Subcutaneous adipose tissue (tissue), 4 donors: ENCODE results near the gene NR3C2. TPM values are rescaled to one million over a fixed set of nuclear protein-coding genes. Genes with fewer than 3 reads are reported as not detected.

ENCODE experiments used
- total RNA-seq, 4 donors: library from RNA; depleted of rRNA; stranded (reverse); fragments of >200 nt; gene quantifications; one replicate each; pipeline ENCODE4 v1.1.0, GENCODE V29; 2016
- TF ChIP-seq, protein P1 (sequence below): fragments of 450-650 bp; IDR thresholded peaks from one replicate; pipeline ENCODE4 v1.5.1; 2016; ENCODE audit warnings: low read depth, mild to moderate bottlenecking, control low read depth, antibody characterized with exemption, moderate library complexity

Gene NR3C2
- total RNA-seq, 4 donors from 2014 or later: 7.5 to 17.0 (median 8.9) TPM

DNA sequence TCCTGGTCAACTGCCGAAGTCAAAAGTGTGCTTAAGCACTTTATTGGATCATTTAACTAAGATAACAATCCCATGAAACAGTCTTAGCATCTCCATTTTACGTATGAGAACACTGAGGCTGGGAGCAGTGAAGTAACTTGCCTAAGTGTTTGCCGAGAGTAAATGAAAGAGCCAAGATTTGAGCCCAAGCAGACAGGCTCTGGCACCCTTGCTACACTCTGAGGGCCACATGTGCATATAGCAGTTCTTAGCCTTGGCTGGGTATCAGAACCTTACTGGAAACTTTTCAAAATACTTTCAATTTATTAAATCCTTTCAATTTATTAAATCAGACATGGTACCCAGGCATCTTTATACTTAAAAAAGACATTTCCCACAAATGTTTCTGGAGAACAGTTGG, 225.9 kb downstream of the NR3C2 start:
- TF ChIP-seq, protein P1, sequence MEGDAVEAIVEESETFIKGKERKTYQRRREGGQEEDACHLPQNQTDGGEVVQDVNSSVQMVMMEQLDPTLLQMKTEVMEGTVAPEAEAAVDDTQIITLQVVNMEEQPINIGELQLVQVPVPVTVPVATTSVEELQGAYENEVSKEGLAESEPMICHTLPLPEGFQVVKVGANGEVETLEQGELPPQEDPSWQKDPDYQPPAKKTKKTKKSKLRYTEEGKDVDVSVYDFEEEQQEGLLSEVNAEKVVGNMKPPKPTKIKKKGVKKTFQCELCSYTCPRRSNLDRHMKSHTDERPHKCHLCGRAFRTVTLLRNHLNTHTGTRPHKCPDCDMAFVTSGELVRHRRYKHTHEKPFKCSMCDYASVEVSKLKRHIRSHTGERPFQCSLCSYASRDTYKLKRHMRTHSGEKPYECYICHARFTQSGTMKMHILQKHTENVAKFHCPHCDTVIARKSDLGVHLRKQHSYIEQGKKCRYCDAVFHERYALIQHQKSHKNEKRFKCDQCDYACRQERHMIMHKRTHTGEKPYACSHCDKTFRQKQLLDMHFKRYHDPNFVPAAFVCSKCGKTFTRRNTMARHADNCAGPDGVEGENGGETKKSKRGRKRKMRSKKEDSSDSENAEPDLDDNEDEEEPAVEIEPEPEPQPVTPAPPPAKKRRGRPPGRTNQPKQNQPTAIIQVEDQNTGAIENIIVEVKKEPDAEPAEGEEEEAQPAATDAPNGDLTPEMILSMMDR: no peak

DNA sequence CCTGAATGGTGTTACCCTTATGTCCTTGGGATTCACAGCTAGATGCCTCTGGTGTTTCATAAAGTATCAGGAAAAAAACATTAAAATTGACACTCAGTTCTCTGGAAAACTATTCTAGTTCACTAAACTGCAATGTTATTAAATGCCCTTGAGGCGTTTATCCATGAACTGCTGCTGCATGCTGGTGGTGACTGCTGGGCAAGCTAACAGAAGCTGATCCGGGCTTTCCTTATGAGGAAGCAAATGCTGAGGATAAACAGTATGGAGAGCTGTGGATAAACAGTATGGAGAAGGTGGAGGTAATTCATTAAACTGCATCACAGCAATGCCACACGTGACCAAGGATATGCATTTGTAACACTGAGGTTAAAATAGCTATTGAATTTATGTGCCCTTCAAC, 227.0 kb downstream of the NR3C2 start:
- TF ChIP-seq, protein P1: no peak

DNA sequence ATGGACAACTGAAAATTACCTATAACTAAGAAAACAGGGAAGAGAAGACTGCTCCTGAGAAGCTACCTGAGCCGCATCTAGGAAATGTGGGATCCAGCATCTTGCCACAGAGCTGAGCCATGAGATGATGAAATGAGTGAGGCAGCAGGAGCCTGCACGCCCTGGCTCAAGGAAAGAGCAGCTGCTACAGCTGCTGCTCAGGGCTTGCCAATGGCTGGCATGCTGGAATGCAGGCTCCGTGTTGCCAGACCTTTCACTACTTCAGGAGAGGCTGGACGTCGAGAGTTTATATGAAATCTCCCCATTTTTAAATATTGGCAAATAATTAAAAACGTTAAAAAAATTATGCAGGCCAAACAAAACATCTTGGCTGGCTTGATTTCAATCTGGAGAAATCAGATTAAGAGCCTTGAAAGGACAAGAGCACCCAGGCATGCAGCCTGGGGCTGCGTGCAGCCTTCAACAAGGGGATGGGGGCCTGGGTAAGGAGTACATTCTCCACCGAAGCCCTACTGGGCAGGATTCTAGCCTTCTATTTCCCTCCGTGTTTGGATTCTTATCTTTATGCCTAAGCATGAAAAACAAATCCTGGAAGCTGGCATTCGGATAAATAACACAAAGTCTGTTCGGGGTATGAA, 227.6 kb downstream of the NR3C2 start:
- TF ChIP-seq, protein P1: no peak

DNA sequence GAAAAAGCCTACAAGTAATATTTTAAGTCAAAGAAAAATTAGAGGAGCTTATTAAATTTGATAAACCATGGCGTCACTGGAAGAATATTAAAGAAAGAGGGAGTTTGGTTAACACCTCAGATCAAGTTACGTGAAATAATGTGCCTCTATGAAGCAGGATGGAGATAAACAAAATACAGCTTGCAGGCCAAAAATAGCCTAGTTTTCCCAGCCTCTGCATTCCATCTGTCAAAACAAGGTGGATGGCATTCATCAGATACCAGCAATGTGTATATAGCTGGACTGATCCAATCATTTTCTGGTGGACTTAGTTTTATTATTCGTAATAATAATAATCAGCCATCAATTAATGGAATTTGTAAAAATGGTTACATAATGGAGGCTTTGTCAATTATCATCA, 230.7 kb downstream of the NR3C2 start:
- TF ChIP-seq, protein P1: no peak

DNA sequence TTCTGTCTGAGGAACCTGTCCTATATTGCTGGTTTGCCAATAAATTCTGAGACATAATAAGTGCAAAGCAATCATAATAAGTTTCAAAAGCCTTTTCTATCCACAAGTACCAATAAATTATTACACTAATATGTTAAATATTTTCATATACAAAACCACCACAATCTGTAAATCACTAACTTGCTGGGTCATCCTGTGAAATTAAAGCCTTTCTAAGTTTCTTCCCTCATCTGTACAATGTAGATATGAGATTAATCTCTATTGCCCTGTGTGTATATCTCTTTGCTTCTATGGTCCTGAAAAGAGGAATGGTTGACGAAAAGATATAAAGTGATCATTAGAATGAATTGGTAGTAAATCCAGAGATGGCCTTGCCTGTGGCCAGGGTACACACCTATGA, 231.6 kb downstream of the NR3C2 start:
- TF ChIP-seq, protein P1: no peak

DNA sequence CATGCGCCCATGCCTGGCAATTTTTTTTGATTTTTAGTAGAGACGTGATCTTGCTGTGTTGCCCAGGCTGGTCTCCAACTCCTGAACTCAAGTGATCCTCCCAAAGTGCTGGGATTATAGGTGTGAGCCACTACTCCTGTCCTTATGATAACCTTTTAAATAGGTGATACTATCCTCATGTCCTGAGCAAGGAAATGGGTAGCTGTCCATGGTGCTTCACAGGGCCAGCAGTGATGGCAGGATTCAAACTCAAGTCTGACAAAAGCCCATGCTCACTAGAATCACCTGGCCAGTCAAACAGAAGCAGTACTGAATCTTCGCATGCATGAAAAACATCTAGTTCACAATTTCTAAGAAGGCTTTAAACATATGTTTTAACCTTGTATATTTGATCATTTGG, 235.1 kb downstream of the NR3C2 start:
- TF ChIP-seq, protein P1: no peak

DNA sequence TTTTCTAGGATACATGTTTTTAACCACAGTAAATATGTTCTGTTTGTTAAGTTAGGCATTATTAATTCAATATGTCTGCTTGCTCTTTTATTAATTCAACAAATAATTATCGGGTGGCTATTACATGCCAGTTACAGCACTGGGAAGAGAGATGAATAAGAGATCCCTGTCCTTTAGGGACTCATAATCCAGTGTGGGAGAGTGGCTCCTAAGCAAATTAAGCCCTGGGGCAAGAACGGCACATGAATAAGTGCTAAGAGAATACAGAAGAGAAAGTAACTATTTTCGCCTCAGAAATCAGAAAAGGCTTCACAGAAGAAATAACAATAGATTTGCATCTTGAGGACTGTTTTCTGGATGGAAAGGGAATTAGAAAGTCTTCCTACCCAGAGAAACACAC, 236.7 kb downstream of the NR3C2 start:
- TF ChIP-seq, protein P1: no peak
